HG02870 (cell line): ENCODE results near the gene NAA60.
"Not testable (repeated sequence)": the region's sequence is repeated elsewhere in the genome, so short reads cannot be mapped to it uniquely, and the experiment has no call there.

Source experiments
- ATAC-seq: cut with Tn5 transposase; IDR thresholded peaks from one replicate; pipeline ENCODE4 v1.9.1; 2021; ENCODE audit warnings: mild to moderate bottlenecking, moderate library complexity; ENCODE audit not compliant: unreplicated experiment

NAA60 gene

GRCh38 chr16:3503523-3503922, 60.0 kb downstream of the NAA60 start:
- ATAC-seq, result no peak

- ATAC-seq, result no peak
These were observed 65.3 kb downstream of the NAA60 start for GRCh38 chr16:3508736-3509135.

GRCh38 chr16:3509470-3509928, 66.0 kb downstream of the NAA60 start:
- peak; percentile 60 for ATAC-seq

GRCh38 chr16:3510416-3510815, 66.9 kb downstream of the NAA60 start:
- no peak for ATAC-seq

- ATAC-seq, result no peak
These were observed 68.1 kb downstream of the NAA60 start for GRCh38 chr16:3511286-3512180.

GRCh38 chr16:3513892-3514583, 70.6 kb downstream of the NAA60 start:
- ATAC-seq, result no peak

- ATAC-seq, result no peak
These were observed 71.1 kb downstream of the NAA60 start for GRCh38 chr16:3514621-3515020.

GRCh38 chr16:3515897-3516296, 72.4 kb downstream of the NAA60 start:
- no peak for ATAC-seq

GRCh38 chr16:3518292-3518985, 75.0 kb downstream of the NAA60 start:
- no peak for ATAC-seq

- ATAC-seq, result no peak
These were observed 75.5 kb downstream of the NAA60 start for GRCh38 chr16:3518986-3519348.

- no peak for ATAC-seq
These were observed 76.1 kb downstream of the NAA60 start for GRCh38 chr16:3519581-3519980.

GRCh38 chr16:3520413-3520812, 76.9 kb downstream of the NAA60 start:
- no peak for ATAC-seq

GRCh38 chr16:3520841-3521240, 77.4 kb downstream of the NAA60 start:
- ATAC-seq, result no peak

- no peak for ATAC-seq
These were observed 79.8 kb downstream of the NAA60 start for GRCh38 chr16:3523281-3523680.

- ATAC-seq, result no peak
These were observed 82.5 kb downstream of the NAA60 start for GRCh38 chr16:3525951-3526350.

GRCh38 chr16:3527216-3527829, 83.8 kb downstream of the NAA60 start:
- ATAC-seq, result not testable (repeated sequence)

- ATAC-seq, result no peak
These were observed 84.9 kb downstream of the NAA60 start for GRCh38 chr16:3528406-3528805.

GRCh38 chr16:3529175-3529574, 85.7 kb downstream of the NAA60 start:
- ATAC-seq, result no peak

- ATAC-seq, result no peak
These were observed 87.0 kb downstream of the NAA60 start for GRCh38 chr16:3530371-3530914.

- no peak for ATAC-seq
These were observed 89.3 kb downstream of the NAA60 start for GRCh38 chr16:3532741-3533140.

GRCh38 chr16:3534126-3534525, 90.6 kb downstream of the NAA60 start:
- no peak for ATAC-seq
